OCI-LY1 (cell line): ENCODE results near the gene ERAS.
"Not testable (repeated sequence)": the region's sequence is repeated elsewhere in the genome, so short reads cannot be mapped to it uniquely, and the experiment has no call there.

ENCODE experiments used
- H2AFZ ChIP-seq: fragments of 200-600 bp; sonication (generic), shearing (Covaris generic); 2 replicates; pipeline ENCODE4 v1.6.0; 2014; ENCODE audit warnings: antibody characterized with exemption, mild to moderate bottlenecking, low read length
- H3F3A ChIP-seq: fragments of 200-600 bp; sonication (generic), shearing (Covaris generic); 2 replicates; pipeline ENCODE4 v1.6.0; 2014; ENCODE audit warnings: mild to moderate bottlenecking, antibody characterized with exemption, low read length, moderate library complexity; ENCODE audit not compliant: insufficient read depth
- H3K27ac ChIP-seq: fragments of 200-600 bp; sonication (generic); 2 replicates; pipeline ENCODE4 v1.5.1; 2014; ENCODE audit warnings: low read length, mixed run types, mild to moderate bottlenecking, low read depth; ENCODE audit not compliant: poor library complexity, severe bottlenecking
- H3K27me3 ChIP-seq: fragments of 200-600 bp; sonication (generic); 2 replicates; pipeline ENCODE4 v1.6.0; 2014; ENCODE audit warnings: antibody characterized with exemption, mild to moderate bottlenecking, low read length, moderate library complexity; ENCODE audit not compliant: insufficient read depth
- H3K36me3 ChIP-seq: fragments of 200-600 bp; sonication (generic); 2 replicates; pipeline ENCODE4 v1.6.1; 2014; ENCODE audit warnings: mild to moderate bottlenecking, antibody characterized with exemption, low read length, moderate library complexity, mixed read lengths; ENCODE audit not compliant: insufficient read depth
- H3K4me1 ChIP-seq: fragments of 200-600 bp; sonication (generic); 2 replicates; pipeline ENCODE4 v1.5.1; 2014; ENCODE audit warnings: mild to moderate bottlenecking, low read length, moderate library complexity; ENCODE audit not compliant: insufficient read depth, severe bottlenecking
- H3K4me2 ChIP-seq: fragments of 200-600 bp; sonication (generic), shearing (Covaris generic); 2 replicates; pipeline ENCODE4 v1.6.1; 2014; ENCODE audit warnings: low read length
- H3K4me3 ChIP-seq: fragments of 200-600 bp; sonication (generic); 2 replicates; pipeline ENCODE4 v1.5.1; 2014; ENCODE audit warnings: low read length, low read depth, mild to moderate bottlenecking, mixed read lengths; ENCODE audit not compliant: poor library complexity, severe bottlenecking
- H3K79me2 ChIP-seq: fragments of 200-600 bp; shearing (Covaris generic); 2 replicates; pipeline ENCODE4 v1.6.1; 2016; ENCODE audit warnings: mixed run types, low read length, mixed read lengths; ENCODE audit not compliant: insufficient read depth
- H3K9ac ChIP-seq: fragments of 200-600 bp; sonication (generic), shearing (Covaris generic); 2 replicates; pipeline ENCODE4 v1.6.1; 2014; ENCODE audit warnings: mild to moderate bottlenecking, low read length, mixed read lengths
- H3K9me2 ChIP-seq: fragments of 200-600 bp; sonication (generic), shearing (Covaris generic); 2 replicates; pipeline ENCODE4 v1.6.1; 2014; ENCODE audit warnings: low read depth, mild to moderate bottlenecking, low read length, mixed read lengths
- H3K9me3 ChIP-seq: fragments of 200-600 bp; shearing (Covaris generic); 2 replicates; pipeline ENCODE4 v1.6.1; 2014; ENCODE audit warnings: low read length, mixed read lengths
- H4K20me1 ChIP-seq: fragments of 200-600 bp; sonication (generic), shearing (Covaris generic); 2 replicates; pipeline ENCODE4 v1.6.0; 2016; ENCODE audit warnings: mild to moderate bottlenecking, low read length; ENCODE audit not compliant: insufficient read depth
- CTCF ChIP-seq: fragments of 200-600 bp; sonication (generic), shearing (Covaris generic); IDR thresholded peaks from 2 replicates; pipeline ENCODE4 v1.5.1; 2017; ENCODE audit warnings: mild to moderate bottlenecking, antibody characterized with exemption, low read length, moderate library complexity, mixed read lengths
- EZH2 ChIP-seq: fragments of 200-600 bp; sonication (generic), shearing (Covaris generic); IDR thresholded peaks from 2 replicates; pipeline ENCODE4 v1.8.0; 2017; ENCODE audit warnings: borderline replicate concordance, mixed run types, mild to moderate bottlenecking, antibody characterized with exemption, low read length, moderate library complexity, mixed read lengths

ERAS gene

DNA sequence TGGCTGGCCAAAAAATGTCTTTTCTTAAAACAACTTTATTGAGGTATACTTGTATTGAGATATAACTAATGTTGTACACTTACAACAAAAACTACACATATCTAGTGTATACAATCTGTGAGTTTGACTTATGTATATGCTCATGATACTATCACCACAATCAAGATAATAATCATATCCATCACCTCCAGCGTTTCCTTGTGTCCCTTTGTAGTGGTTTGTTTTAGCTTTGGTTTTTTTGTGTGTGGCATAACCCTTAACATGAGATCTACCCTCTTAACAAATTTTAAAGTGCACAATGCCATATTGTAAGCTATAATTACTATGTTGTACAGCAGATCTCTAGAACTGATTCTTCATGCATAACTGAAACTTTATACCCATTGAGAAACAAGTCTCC lies 22.5 kb downstream of the ERAS start:
- Histone ChIP-seq H3K36me3 (no peaks in the 10 kb centered on the region), H3K79me2 (no peaks in the 10 kb centered on the region), H3K27me3 (no peaks in the 10 kb centered on the region), H3K27ac (no peak overlapping the region), H3F3A (no peaks in the 10 kb centered on the region), H3K9me3 (no peaks in the 10 kb centered on the region), H3K9me2 (no peaks in the 10 kb centered on the region), H3K9ac (no peak overlapping the region), H3K4me2 (no peak overlapping the region), H3K4me3 (no peak overlapping the region), H2AFZ (no peak overlapping the region), H4K20me1 (no peaks in the 10 kb centered on the region), H3K4me1 (no peaks in the 10 kb centered on the region)
- TF ChIP-seq CTCF (no peak), EZH2 (no peak)

- TF ChIP-seq EZH2 (no peak), CTCF (no peak)
- Histone ChIP-seq H3K27ac (no peak overlapping the region), H3K4me1 (no peaks in the 10 kb centered on the region), H3K9me2 (no peaks in the 10 kb centered on the region), H2AFZ (no peak overlapping the region), H3K9ac (no peak overlapping the region), H3K27me3 (no peaks in the 10 kb centered on the region), H3K36me3 (no peaks in the 10 kb centered on the region), H3F3A (no peaks in the 10 kb centered on the region), H3K9me3 (no peaks in the 10 kb centered on the region), H4K20me1 (no peaks in the 10 kb centered on the region), H3K4me2 (no peak overlapping the region), H3K79me2 (no peaks in the 10 kb centered on the region), H3K4me3 (no peak overlapping the region)
Measured at GRCh38 chrX:48852857-48853256, 26.5 kb downstream of the ERAS start.

- not testable (repeated sequence) for H3F3A ChIP-seq, H3K4me3 ChIP-seq, H3K9ac ChIP-seq, H2AFZ ChIP-seq, H3K36me3 ChIP-seq, H4K20me1 ChIP-seq, H3K4me2 ChIP-seq, H3K4me1 ChIP-seq, H3K79me2 ChIP-seq, H3K9me2 ChIP-seq, H3K9me3 ChIP-seq, H3K27me3 ChIP-seq, H3K27ac ChIP-seq
Measured at GRCh38 chrX:48853494-48853893, 27.2 kb downstream of the ERAS start.

DNA sequence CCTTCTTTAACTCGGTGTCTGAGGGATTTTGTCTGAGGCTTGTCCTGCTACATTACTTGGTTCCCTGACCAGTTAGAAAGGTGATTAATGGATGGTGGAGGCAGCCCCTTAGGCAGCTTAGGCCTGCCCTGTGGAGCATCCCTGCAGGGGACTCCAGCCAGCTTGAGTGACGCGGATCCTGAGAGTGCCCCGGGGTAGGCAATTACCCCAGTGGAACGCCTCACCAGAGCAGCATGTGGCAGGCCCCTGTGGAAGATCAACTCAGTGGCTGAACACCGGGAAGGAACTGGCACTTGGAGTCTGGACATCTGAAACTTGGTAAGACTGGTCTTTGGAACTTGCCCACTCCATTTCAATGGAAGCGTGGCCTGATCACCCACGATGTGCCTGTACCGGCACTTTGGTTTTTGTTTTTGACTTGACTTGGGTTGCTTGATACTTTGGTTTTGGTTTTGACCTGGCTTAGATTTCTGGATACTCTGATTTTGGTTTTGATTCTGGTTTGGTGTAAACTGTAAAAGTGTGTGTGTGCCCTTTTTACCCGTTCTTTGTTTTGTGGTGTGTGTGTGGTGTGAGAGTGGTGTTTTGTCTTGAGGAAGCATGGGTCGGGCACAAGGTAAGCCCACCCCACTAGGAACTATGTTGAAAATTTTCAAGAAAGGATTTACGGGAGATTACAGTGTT lies 27.9 kb downstream of the ERAS start:
- H3K27ac ChIP-seq, H3K27me3 ChIP-seq, H3F3A ChIP-seq, H4K20me1 ChIP-seq, H2AFZ ChIP-seq, H3K4me1 ChIP-seq, H3K9me2 ChIP-seq, H3K4me3 ChIP-seq, H3K79me2 ChIP-seq, H3K36me3 ChIP-seq, H3K9me3 ChIP-seq, H3K4me2 ChIP-seq, H3K9ac ChIP-seq: not testable (repeated sequence)
